GM23338 (cell line): ENCODE results near the gene LSM14A. TPM values are rescaled to one million over a fixed set of nuclear protein-coding genes. Genes with fewer than 3 reads are reported as not detected.

ENCODE experiments used
- ATAC-seq: fragments of 200-7000 bp; cut with Tn5 transposase; 3 replicates; pipeline ENCODE4 v1.9.1; 2020
- DNase-seq: peaks from one replicate; pipeline ENCODE4 v3.0.0-alpha.2; 2015; ENCODE audit warnings: low spot score
- H2AFZ ChIP-seq: fragments of 200-600 bp; sonication (generic); 2 replicates; pipeline ENCODE4 v1.8.0; 2016; ENCODE audit warnings: antibody characterized with exemption, mild to moderate bottlenecking, moderate library complexity
- H3F3A ChIP-seq: fragments of 200-600 bp; sonication (generic); replicated peaks from 2 replicates; pipeline ENCODE4 v1.8.0; 2017; ENCODE audit warnings: antibody characterized with exemption, mixed run types, low read depth
- H3K27ac ChIP-seq: fragments of 200-600 bp; sonication (generic); 2 replicates; pipeline ENCODE4 v1.6.1; 2016; ENCODE audit warnings: low read depth
- H3K27me3 ChIP-seq: fragments of 200-600 bp; sonication (generic); 2 replicates; pipeline ENCODE4 v1.8.0; 2016; ENCODE audit warnings: mild to moderate bottlenecking, mixed run types, moderate library complexity; ENCODE audit not compliant: insufficient read depth
- H3K36me3 ChIP-seq: fragments of 200-600 bp; sonication (generic); 2 replicates; pipeline ENCODE4 v1.8.0; 2016; ENCODE audit warnings: mild to moderate bottlenecking; ENCODE audit not compliant: insufficient read depth
- H3K4me1 ChIP-seq: fragments of 200-600 bp; sonication (generic); 2 replicates; pipeline ENCODE4 v1.8.0; 2016; ENCODE audit warnings: mild to moderate bottlenecking, moderate library complexity; ENCODE audit not compliant: insufficient read depth
- H3K4me2 ChIP-seq: fragments of 200-600 bp; sonication (generic); 2 replicates; pipeline ENCODE4 v1.7.1; 2017; ENCODE audit warnings: mixed run types
- H3K4me3 ChIP-seq: fragments of 200-600 bp; sonication (generic); 2 replicates; pipeline ENCODE4 v1.6.1; 2016; ENCODE audit warnings: mixed run types
- H3K79me2 ChIP-seq: fragments of 200-600 bp; sonication (generic); replicated peaks from 2 replicates; pipeline ENCODE4 v1.8.0; 2017; ENCODE audit warnings: mild to moderate bottlenecking; ENCODE audit not compliant: insufficient read depth
- H3K9me2 ChIP-seq: fragments of 200-600 bp; sonication (generic); 2 replicates; pipeline ENCODE4 v1.8.0; 2017; ENCODE audit not compliant: insufficient read depth
- H4K20me1 ChIP-seq: fragments of 200-600 bp; sonication (generic); replicated peaks from 2 replicates; pipeline ENCODE4 v1.8.0; 2017; ENCODE audit warnings: mild to moderate bottlenecking; ENCODE audit not compliant: insufficient read depth
- H3K27ac Mint-ChIP-seq: 2 replicates; pipeline ENCODE4 v1.8.0; 2020; ENCODE audit warnings: inconsistent platforms, mild to moderate bottlenecking, moderate library complexity, mixed read lengths
- H3K27me3 Mint-ChIP-seq: 3 replicates; pipeline ENCODE4 v1.8.0; 2022; ENCODE audit warnings: low read depth, mild to moderate bottlenecking, moderate library complexity, mixed read lengths, inconsistent platforms; ENCODE audit not compliant: insufficient read depth, poor library complexity
- H3K36me3 Mint-ChIP-seq: 3 replicates; pipeline ENCODE4 v1.8.0; 2021; ENCODE audit warnings: low read depth, mild to moderate bottlenecking, inconsistent platforms, moderate library complexity, mixed read lengths
- H3K4me1 Mint-ChIP-seq: 3 replicates; pipeline ENCODE4 v1.8.0; 2020; ENCODE audit warnings: mild to moderate bottlenecking, inconsistent platforms, mixed read lengths
- H3K4me3 Mint-ChIP-seq: 3 replicates; pipeline ENCODE4 v1.8.0; 2021; ENCODE audit warnings: moderate library complexity, mild to moderate bottlenecking, inconsistent platforms, mixed read lengths
- H3K9me3 Mint-ChIP-seq: 3 replicates; pipeline ENCODE4 v1.8.0; 2020; ENCODE audit warnings: moderate library complexity, mild to moderate bottlenecking, inconsistent platforms, mixed read lengths
- CREB1 ChIP-seq: fragments of 250-450 bp; sonication (Bioruptor Pico); IDR thresholded peaks from 2 replicates; pipeline ENCODE4 v1.5.0; 2020; ENCODE audit warnings: low read depth, mild to moderate bottlenecking, moderate library complexity
- CTCF ChIP-seq, 2 experiments: fragments of 200-600 bp in 1 of 2; sonication (generic) in 1 of 2; conservative IDR thresholded peaks; 2 replicates each; pipeline versions ENCODE4 v1.5.1 to v1.6.1; 2016 to 2017; ENCODE audit warnings: antibody characterized with exemption in 2 of 2, low read depth in 2 of 2, mild to moderate bottlenecking in 2 of 2, moderate library complexity in 1 of 2
- EZH2 ChIP-seq: fragments of 200-600 bp; sonication (generic); IDR thresholded peaks from one replicate; pipeline ENCODE4 v1.8.0; 2017; ENCODE audit warnings: antibody characterized with exemption, mild to moderate bottlenecking, low read depth; ENCODE audit not compliant: unreplicated experiment
- EZH2phosphoT487 ChIP-seq: fragments of 200-600 bp; sonication (generic); IDR thresholded peaks from one replicate; pipeline ENCODE4 v1.8.1; 2018; ENCODE audit warnings: antibody characterized with exemption; ENCODE audit not compliant: unreplicated experiment
- JUNB ChIP-seq: IDR thresholded peaks from one replicate; pipeline ENCODE4 v1.6.1; 2016; ENCODE audit warnings: antibody characterized with exemption; ENCODE audit not compliant: unreplicated experiment
- NANOG ChIP-seq: IDR thresholded peaks from 2 replicates; pipeline ENCODE4 v1.6.1; 2016; ENCODE audit warnings: antibody characterized with exemption, borderline replicate concordance
- POLR2AphosphoS5 ChIP-seq: IDR thresholded peaks from 2 replicates; pipeline ENCODE4 v1.6.1; 2016; ENCODE audit warnings: antibody characterized with exemption, low read depth
- REST ChIP-seq: IDR thresholded peaks from one replicate; pipeline ENCODE4 v1.6.1; 2018; ENCODE audit warnings: antibody characterized with exemption; ENCODE audit not compliant: unreplicated experiment
- STAT1 ChIP-seq: IDR thresholded peaks from one replicate; pipeline ENCODE4 v1.6.1; 2016; ENCODE audit warnings: antibody characterized with exemption; ENCODE audit not compliant: unreplicated experiment
- ZNF114 ChIP-seq: fragments of 250-450 bp; sonication (Bioruptor Pico); IDR thresholded peaks from 2 replicates; pipeline ENCODE4 v1.5.0; 2020; ENCODE audit warnings: mild to moderate bottlenecking, moderate library complexity
- ZNF331 ChIP-seq: fragments of 250-450 bp; sonication (Bioruptor Pico); IDR thresholded peaks from 2 replicates; pipeline ENCODE4 v1.5.0; 2020; ENCODE audit warnings: low read depth, mild to moderate bottlenecking, moderate library complexity
- polyA plus RNA-seq: library from polyadenylated mRNA; unstranded; fragments of >200 nt; fragmentation: Nextera tagmentation; extraction: Ambion mirVana; gene quantifications from 2 replicates; pipeline ENCODE4 v1.2.1, GENCODE V29; 2016
- total RNA-seq: library from RNA; depleted of rRNA; stranded (reverse); fragments of >200 nt; shearing (Covaris generic); gene quantifications from 2 replicates; pipeline ENCODE4 v1.2.3, GENCODE V29; 2014
- TF ChIP-seq, protein P1 (sequence below): fragments of 250-450 bp; sonication (Bioruptor Pico); IDR thresholded peaks from 2 replicates; pipeline ENCODE4 v1.5.0; 2020; ENCODE audit warnings: mild to moderate bottlenecking, moderate library complexity
- TF ChIP-seq, protein P2 (sequence below): IDR thresholded peaks from 2 replicates; pipeline ENCODE4 v1.6.1; 2016; ENCODE audit warnings: antibody characterized with exemption

The LSM14A gene
- total and polyA plus RNA-seq, 2 experiments from 2014 or later, result 109 to 166 TPM

DNA sequence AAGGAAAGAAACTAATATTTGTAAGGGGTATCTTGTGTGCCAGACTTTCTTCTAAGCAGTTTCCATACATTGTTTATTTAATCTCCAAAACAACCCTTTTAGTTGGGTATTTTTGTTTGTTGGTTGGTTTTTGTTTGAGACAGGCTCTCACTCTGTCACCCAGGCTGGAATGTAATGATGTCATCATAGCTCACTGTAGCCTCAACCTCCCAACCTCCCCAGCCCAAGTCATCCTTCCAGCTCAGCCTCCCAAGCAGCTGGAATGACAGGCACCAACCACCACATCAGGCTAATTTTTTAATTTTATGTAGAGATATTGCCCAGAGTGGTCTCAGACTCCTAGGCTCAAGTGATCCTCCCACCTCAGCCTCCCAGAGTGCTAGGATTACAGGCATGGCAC lies 41.2 kb upstream of the LSM14A start:
- H3K79me2 ChIP-seq, result no peaks in the 10 kb centered on the region
- Mint-ChIP-seq H3K4me1 (no peaks in the 10 kb centered on the region), H3K4me3 (no peak overlapping the region), H3K9me3 (peaks cover 3% of the 10 kb centered on the region; the same call in 1 of the 3 replicates), H3K27ac (no peak overlapping the region), H3K36me3 (no peaks in the 10 kb centered on the region), H3K27me3 (peaks cover 6% of the 10 kb centered on the region)
- no peaks in the 10 kb centered on the region for H3K36me3 ChIP-seq
- no peaks in the 10 kb centered on the region for H3K9me2 ChIP-seq
- no peaks in the 10 kb centered on the region for H4K20me1 ChIP-seq
- peaks cover 7% of the 10 kb centered on the region; the same call in 1 of the 2 replicates for H3F3A ChIP-seq
- H3K4me1 ChIP-seq, result peaks cover 3% of the 10 kb centered on the region; the same call in 1 of the 2 replicates
- TF ChIP-seq JUNB (no peak), REST (no peak), EZH2phosphoT487 (no peak), CTCF (conservative IDR thresholded peaks at IDR 0.05; ENCODE audit: low read depth in 2 of 2) (no peak), CREB1 (no peak), ZNF114 (CRISPR knock-in tag) (no peak), POLR2AphosphoS5 (no peak), NANOG (no peak), EZH2 (no peak), STAT1 (no peak), ZNF331 (CRISPR knock-in tag) (no peak)
- TF ChIP-seq, protein P1, sequence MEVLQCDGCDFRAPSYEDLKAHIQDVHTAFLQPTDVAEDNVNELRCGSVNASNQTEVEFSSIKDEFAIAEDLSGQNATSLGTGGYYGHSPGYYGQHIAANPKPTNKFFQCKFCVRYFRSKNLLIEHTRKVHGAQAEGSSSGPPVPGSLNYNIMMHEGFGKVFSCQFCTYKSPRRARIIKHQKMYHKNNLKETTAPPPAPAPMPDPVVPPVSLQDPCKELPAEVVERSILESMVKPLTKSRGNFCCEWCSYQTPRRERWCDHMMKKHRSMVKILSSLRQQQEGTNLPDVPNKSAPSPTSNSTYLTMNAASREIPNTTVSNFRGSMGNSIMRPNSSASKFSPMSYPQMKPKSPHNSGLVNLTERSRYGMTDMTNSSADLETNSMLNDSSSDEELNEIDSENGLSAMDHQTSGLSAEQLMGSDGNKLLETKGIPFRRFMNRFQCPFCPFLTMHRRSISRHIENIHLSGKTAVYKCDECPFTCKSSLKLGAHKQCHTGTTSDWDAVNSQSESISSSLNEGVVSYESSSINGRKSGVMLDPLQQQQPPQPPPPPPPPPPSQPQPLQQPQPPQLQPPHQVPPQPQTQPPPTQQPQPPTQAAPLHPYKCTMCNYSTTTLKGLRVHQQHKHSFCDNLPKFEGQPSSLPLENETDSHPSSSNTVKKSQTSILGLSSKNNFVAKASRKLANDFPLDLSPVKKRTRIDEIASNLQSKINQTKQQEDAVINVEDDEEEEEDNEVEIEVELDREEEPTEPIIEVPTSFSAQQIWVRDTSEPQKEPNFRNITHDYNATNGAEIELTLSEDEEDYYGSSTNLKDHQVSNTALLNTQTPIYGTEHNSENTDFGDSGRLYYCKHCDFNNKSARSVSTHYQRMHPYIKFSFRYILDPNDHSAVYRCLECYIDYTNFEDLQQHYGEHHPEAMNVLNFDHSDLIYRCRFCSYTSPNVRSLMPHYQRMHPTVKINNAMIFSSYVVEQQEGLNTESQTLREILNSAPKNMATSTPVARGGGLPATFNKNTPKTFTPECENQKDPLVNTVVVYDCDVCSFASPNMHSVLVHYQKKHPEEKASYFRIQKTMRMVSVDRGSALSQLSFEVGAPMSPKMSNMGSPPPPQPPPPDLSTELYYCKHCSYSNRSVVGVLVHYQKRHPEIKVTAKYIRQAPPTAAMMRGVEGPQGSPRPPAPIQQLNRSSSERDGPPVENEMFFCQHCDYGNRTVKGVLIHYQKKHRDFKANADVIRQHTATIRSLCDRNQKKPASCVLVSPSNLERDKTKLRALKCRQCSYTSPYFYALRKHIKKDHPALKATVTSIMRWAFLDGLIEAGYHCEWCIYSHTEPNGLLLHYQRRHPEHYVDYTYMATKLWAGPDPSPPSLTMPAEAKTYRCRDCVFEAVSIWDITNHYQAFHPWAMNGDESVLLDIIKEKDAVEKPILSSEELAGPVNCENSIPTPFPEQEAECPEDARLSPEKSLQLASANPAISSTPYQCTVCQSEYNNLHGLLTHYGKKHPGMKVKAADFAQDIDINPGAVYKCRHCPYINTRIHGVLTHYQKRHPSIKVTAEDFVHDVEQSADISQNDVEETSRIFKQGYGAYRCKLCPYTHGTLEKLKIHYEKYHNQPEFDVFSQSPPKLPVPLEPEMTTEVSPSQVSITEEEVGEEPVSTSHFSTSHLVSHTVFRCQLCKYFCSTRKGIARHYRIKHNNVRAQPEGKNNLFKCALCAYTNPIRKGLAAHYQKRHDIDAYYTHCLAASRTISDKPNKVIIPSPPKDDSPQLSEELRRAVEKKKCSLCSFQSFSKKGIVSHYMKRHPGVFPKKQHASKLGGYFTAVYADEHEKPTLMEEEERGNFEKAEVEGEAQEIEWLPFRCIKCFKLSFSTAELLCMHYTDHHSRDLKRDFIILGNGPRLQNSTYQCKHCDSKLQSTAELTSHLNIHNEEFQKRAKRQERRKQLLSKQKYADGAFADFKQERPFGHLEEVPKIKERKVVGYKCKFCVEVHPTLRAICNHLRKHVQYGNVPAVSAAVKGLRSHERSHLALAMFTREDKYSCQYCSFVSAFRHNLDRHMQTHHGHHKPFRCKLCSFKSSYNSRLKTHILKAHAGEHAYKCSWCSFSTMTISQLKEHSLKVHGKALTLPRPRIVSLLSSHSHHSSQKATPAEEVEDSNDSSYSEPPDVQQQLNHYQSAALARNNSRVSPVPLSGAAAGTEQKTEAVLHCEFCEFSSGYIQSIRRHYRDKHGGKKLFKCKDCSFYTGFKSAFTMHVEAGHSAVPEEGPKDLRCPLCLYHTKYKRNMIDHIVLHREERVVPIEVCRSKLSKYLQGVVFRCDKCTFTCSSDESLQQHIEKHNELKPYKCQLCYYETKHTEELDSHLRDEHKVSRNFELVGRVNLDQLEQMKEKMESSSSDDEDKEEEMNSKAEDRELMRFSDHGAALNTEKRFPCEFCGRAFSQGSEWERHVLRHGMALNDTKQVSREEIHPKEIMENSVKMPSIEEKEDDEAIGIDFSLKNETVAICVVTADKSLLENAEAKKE (CRISPR knock-in tag), result no peak
- TF ChIP-seq, protein P2, sequence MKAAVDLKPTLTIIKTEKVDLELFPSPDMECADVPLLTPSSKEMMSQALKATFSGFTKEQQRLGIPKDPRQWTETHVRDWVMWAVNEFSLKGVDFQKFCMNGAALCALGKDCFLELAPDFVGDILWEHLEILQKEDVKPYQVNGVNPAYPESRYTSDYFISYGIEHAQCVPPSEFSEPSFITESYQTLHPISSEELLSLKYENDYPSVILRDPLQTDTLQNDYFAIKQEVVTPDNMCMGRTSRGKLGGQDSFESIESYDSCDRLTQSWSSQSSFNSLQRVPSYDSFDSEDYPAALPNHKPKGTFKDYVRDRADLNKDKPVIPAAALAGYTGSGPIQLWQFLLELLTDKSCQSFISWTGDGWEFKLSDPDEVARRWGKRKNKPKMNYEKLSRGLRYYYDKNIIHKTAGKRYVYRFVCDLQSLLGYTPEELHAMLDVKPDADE, result no peak
- no peaks in the 10 kb centered on the region for H3K27me3 ChIP-seq
- no peak overlapping the region for H2AFZ ChIP-seq
- no peak for DNase-seq
- no peak overlapping the region for H3K4me3 ChIP-seq
- H3K4me2 ChIP-seq, result no peak overlapping the region
- H3K27ac ChIP-seq, result no peak overlapping the region
- no peak for ATAC-seq
